Right lobe of liver (tissue), 4 donors: ENCODE data around the gene RNU5D-1.

ENCODE experiments used
- POLR2A ChIP-seq: fragments of 450-650 bp; IDR thresholded peaks from one replicate; pipeline ENCODE4 v1.6.1; 2017; ENCODE audit warnings: antibody characterized with exemption, mild to moderate bottlenecking
- TF ChIP-seq, protein P1 (sequence below), 4 donors: fragments of 200-600 bp in 3 of 4; fragments of 450-650 bp in 1 of 4; IDR thresholded peaks; one replicate each; pipeline versions ENCODE4 v1.5.1 to v1.8.0; 2016 to 2022; ENCODE audit warnings: antibody characterized with exemption in 4 of 4, mild to moderate bottlenecking in 2 of 4
- donor health status: DM: no; HTN: no; CAD: no.
- donor health status: DM: no; HTN: no; CAD: no.
- donor health status: DM: no; HTN: yes; CAD: no.

DNA sequence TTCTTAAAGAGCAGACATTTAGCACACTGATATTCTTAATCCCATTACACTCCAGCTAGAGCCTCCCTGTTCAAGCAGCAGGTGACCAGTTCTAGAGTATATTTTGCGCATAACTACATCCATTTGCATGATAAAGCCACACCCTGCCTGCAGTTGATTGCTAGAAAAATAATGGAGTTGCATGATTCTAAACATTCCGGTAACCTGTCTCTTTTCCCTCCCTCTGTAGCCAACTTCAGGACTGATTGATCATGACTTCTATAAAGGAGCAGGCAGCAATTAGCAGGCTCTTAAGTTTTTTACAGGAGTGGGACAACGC lies 41.6 kb downstream of the RNU5D-1 start:
- TF ChIP-seq, protein P1, sequence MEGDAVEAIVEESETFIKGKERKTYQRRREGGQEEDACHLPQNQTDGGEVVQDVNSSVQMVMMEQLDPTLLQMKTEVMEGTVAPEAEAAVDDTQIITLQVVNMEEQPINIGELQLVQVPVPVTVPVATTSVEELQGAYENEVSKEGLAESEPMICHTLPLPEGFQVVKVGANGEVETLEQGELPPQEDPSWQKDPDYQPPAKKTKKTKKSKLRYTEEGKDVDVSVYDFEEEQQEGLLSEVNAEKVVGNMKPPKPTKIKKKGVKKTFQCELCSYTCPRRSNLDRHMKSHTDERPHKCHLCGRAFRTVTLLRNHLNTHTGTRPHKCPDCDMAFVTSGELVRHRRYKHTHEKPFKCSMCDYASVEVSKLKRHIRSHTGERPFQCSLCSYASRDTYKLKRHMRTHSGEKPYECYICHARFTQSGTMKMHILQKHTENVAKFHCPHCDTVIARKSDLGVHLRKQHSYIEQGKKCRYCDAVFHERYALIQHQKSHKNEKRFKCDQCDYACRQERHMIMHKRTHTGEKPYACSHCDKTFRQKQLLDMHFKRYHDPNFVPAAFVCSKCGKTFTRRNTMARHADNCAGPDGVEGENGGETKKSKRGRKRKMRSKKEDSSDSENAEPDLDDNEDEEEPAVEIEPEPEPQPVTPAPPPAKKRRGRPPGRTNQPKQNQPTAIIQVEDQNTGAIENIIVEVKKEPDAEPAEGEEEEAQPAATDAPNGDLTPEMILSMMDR (IDR thresholded peaks at IDR 0.05), result no peak
- no peak for TF ChIP-seq POLR2A
